OCI-LY7 (cell line): Measurements from ENCODE around the gene FGF2. TPM values are rescaled to one million over a fixed set of nuclear protein-coding genes. Genes with fewer than 3 reads are reported as not detected.

ENCODE experiments used
- BruUV-seq: library from RNA; stranded (reverse); fragments of 400-500 nt; replicated peaks from 2 replicates; lab custom pipeline; 2021; lab: Mats Ljungman, UMichigan
- CTCF ChIA-PET: fragments of 300-600 bp; sonication (Branson Sonifier 250); formaldehyde crosslinking; loops from one replicate; lab custom pipeline; 2022; ENCODE audit warnings: antibody characterized with exemption; ENCODE audit not compliant: unreplicated experiment; lab: Charles Lee
- POLR2A ChIA-PET: fragments of 300-600 bp; sonication (Branson Sonifier 250); formaldehyde crosslinking; loops from one replicate; lab custom pipeline; 2022; ENCODE audit warnings: antibody characterized with exemption; lab: Charles Lee
- DNase-seq: peaks from one replicate; pipeline ENCODE4 v3.0.0-alpha.2; 2015; ENCODE audit warnings: low spot score
- H2AFZ ChIP-seq: fragments of 200-600 bp; sonication (generic), shearing (Covaris generic); 2 replicates; pipeline ENCODE4 v1.6.1; 2014; ENCODE audit warnings: mild to moderate bottlenecking, antibody characterized with exemption, low read length, moderate library complexity
- H3K27ac ChIP-seq: fragments of 200-600 bp; sonication (generic); 2 replicates; pipeline ENCODE4 v1.5.1; 2014; ENCODE audit warnings: mixed run types, low read depth, mild to moderate bottlenecking, moderate library complexity, low read length, inconsistent platforms; ENCODE audit not compliant: poor library complexity, severe bottlenecking
- H3K36me3 ChIP-seq: fragments of 200-600 bp; sonication (generic); 2 replicates; pipeline ENCODE4 v1.6.1; 2014; ENCODE audit warnings: mild to moderate bottlenecking, antibody characterized with exemption, low read length, moderate library complexity, mixed read lengths; ENCODE audit not compliant: insufficient read depth
- H3K4me1 ChIP-seq: fragments of 200-600 bp; sonication (generic); 2 replicates; pipeline ENCODE4 v1.5.1; 2014; ENCODE audit warnings: mild to moderate bottlenecking, low read length; ENCODE audit not compliant: insufficient read depth, poor library complexity, severe bottlenecking
- H3K4me2 ChIP-seq: fragments of 200-600 bp; sonication (generic); 2 replicates; pipeline ENCODE4 v1.6.1; 2014; ENCODE audit warnings: mild to moderate bottlenecking, low read length
- H3K4me3 ChIP-seq: fragments of 200-600 bp; sonication (generic); 2 replicates; pipeline ENCODE4 v1.5.1; 2014; ENCODE audit warnings: mild to moderate bottlenecking, low read depth, low read length; ENCODE audit not compliant: poor library complexity, severe bottlenecking
- H3K79me2 ChIP-seq: fragments of 200-600 bp; sonication (generic); 2 replicates; pipeline ENCODE4 v1.6.1; 2016; ENCODE audit warnings: low read depth, mild to moderate bottlenecking, low read length, moderate library complexity, mixed read lengths; ENCODE audit not compliant: insufficient read depth
- H3K9me2 ChIP-seq: fragments of 200-600 bp; sonication (generic); 2 replicates; pipeline ENCODE4 v1.6.1; 2016; ENCODE audit warnings: mild to moderate bottlenecking, low read length, mixed read lengths; ENCODE audit not compliant: insufficient read depth
- H3K9me3 ChIP-seq: fragments of 200-600 bp; sonication (generic); 2 replicates; pipeline ENCODE4 v1.6.1; 2014; ENCODE audit warnings: mild to moderate bottlenecking, mixed run types, low read length, mixed read lengths
- H4K20me1 ChIP-seq: fragments of 200-600 bp; sonication (generic); 2 replicates; pipeline ENCODE4 v1.6.1; 2014; ENCODE audit warnings: mild to moderate bottlenecking, antibody characterized with exemption, low read length, moderate library complexity, mixed read lengths; ENCODE audit not compliant: insufficient read depth
- CTCF ChIP-seq: fragments of 200-600 bp; sonication (generic); conservative IDR thresholded peaks from 2 replicates; pipeline ENCODE4 v1.5.1; 2014; ENCODE audit warnings: mild to moderate bottlenecking, antibody characterized with exemption, low read length, moderate library complexity, mixed read lengths
- EZH2phosphoT487 ChIP-seq: fragments of 200-600 bp; sonication (generic); IDR thresholded peaks from 2 replicates; pipeline ENCODE4 v1.6.1; 2018; ENCODE audit warnings: low read depth, borderline replicate concordance, mild to moderate bottlenecking, mixed run types, antibody characterized with exemption, low read length, moderate library complexity, mixed read lengths
- intact Hi-C: fragments of 100-400 bp; cut with micrococcal nuclease; formaldehyde crosslinking; loops from one replicate; pipeline ENCODE4 v1.10.0; 2022; ENCODE audit not compliant: unreplicated experiment
- total RNA-seq, 2 experiments: library from RNA; depleted of rRNA in 1 of 2; stranded (reverse); fragments of >200 nt in 1 of 2; shearing (Covaris generic) in 1 of 2; gene quantifications; 2 replicates each; pipeline ENCODE4 v1.2.3, GENCODE V29; 2014 to 2022

FGF2 gene
- total RNA-seq, 2 experiments from 2014 or later = 0.53 TPM; not detected in 1

DNA sequence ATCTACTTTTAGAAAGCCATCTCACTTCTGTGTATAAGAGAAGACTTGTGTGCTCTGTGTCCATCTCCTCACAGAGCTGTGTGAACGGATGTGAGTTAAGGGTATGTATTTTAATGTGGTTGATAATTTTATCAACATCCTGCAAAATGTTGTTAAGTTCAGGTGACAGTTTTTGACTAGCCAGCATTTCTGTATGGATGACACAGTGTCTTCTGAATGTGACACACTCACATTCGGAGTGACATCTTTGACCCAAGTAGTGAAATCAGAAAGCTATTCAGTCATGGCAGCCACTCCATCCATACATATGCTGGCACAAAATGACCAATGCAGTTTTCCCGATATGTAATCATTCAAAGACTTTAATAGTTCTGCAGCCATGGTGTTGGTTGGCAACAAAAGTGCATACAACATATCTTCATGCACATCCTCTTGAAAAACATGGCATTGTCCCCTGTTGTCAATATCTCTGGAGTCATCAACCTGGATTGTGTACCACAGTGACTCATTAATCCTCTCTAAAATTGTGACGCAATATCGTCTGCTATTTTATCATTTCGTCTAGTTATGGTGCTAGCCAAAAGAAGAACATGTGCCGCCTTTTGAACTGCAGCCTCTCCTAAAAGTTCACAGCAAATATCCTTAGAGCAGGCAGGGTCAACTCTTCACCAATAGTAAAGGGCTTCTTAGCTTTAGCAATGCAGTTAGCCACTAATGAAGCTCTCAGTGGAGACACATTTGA lies 6.8 kb upstream of the FGF2 start:
- intact Hi-C loops = no loop called here
- H3K4me3 ChIP-seq = no peak overlapping the region

DNA sequence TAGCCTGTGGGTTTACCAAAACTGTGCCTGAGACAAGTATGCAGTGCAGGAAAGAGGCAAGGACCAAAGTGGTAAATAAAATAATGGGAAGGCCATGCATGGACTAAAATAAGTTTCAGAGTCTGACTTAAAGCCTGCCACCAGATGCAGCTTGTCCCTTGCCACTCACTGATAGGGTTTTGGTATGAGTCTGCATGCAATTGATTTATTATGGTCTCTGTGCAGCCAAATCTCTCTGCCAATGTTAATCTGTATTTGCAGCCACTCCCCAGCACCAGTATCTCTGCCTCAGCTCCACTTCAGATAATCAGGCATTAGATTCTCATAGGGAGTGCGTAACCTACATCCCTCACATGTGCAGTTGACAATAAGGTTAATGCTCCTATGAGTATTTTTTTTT lies 5.5 kb upstream of the FGF2 start:
- POLR2A ChIA-PET = no interaction called here
- TF ChIP-seq EZH2phosphoT487 (no peak), CTCF (no peak)
- Histone ChIP-seq H2AFZ (no peak overlapping the region), H3K27ac (no peak overlapping the region), H4K20me1 (no peaks in the 10 kb centered on the region), H3K9me2 (no peaks in the 10 kb centered on the region), H3K4me2 (no peak overlapping the region), H3K9me3 (no peaks in the 10 kb centered on the region), H3K4me1 (no peaks in the 10 kb centered on the region), H3K79me2 (no peaks in the 10 kb centered on the region), H3K36me3 (no peaks in the 10 kb centered on the region), H3K4me3 (no peak overlapping the region)
- intact Hi-C loops = no loop called here
- DNase-seq = no peak
- BruUV-seq = no TSS peak
- CTCF ChIA-PET = no interaction called here

More for the DNA sequence above, 6.8 kb upstream of the FGF2 start:
- BruUV-seq = no TSS peak
- no peaks in the 10 kb centered on the region for H3K36me3 ChIP-seq
- no peak overlapping the region for H3K4me2 ChIP-seq
- no peaks in the 10 kb centered on the region for H3K79me2 ChIP-seq
- H4K20me1 ChIP-seq = no peaks in the 10 kb centered on the region
- TF ChIP-seq CTCF (no peak), EZH2phosphoT487 (no peak)
- H3K9me3 ChIP-seq = no peaks in the 10 kb centered on the region
- H2AFZ ChIP-seq = no peak overlapping the region
- H3K9me2 ChIP-seq = no peaks in the 10 kb centered on the region
- H3K4me1 ChIP-seq = no peaks in the 10 kb centered on the region
- H3K27ac ChIP-seq = no peak overlapping the region
- no peak for DNase-seq
- ChIA-PET POLR2A (no interaction called here), CTCF (no interaction called here)

DNA sequence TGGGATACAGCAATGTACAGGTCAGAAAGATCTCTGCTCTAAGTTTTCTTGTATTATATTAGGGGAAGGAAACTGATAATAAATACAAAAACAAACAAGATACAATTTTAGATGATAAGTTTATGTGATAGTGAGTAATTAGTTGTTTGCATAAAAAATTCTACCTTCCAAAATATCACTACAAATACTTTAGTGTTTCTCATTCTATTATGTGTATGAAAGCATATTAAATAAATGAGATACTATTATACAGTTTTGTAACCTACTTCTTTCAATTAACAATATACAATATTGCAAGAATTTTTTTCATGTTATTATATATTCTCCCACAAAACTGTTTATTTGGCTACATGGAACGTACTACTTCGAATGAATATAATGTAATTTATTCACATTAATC lies 4.2 kb upstream of the FGF2 start:
- H3K27ac ChIP-seq = no peak overlapping the region
- TF ChIP-seq CTCF (no peak), EZH2phosphoT487 (no peak)
- H3K79me2 ChIP-seq = no peaks in the 10 kb centered on the region
- H2AFZ ChIP-seq = no peak overlapping the region
- H3K4me3 ChIP-seq = no peak overlapping the region
- intact Hi-C loops = no loop called here
- H3K4me2 ChIP-seq = no peak overlapping the region
- CTCF ChIA-PET = no interaction called here
- BruUV-seq = no TSS peak
- no peak for DNase-seq
- POLR2A ChIA-PET = no interaction called here
- H3K9me2 ChIP-seq = no peaks in the 10 kb centered on the region
- H3K4me1 ChIP-seq = peaks cover 4% of the 10 kb centered on the region
- H3K36me3 ChIP-seq = no peaks in the 10 kb centered on the region
- H3K9me3 ChIP-seq = no peaks in the 10 kb centered on the region
- no peaks in the 10 kb centered on the region for H4K20me1 ChIP-seq
